HG03565 (cell line): Measurements from ENCODE around the gene HAUS6.
A peak's percentile ranks its signal among the peaks of the same experiment; 100 is the strongest.
"Not testable (repeated sequence)": the region's sequence is repeated elsewhere in the genome, so short reads cannot be mapped to it uniquely, and the experiment has no call there.

Source experiments
- ATAC-seq: cut with Tn5 transposase; IDR thresholded peaks from one replicate; pipeline ENCODE4 v1.9.1; 2021; ENCODE audit warnings: mild to moderate bottlenecking, moderate library complexity; ENCODE audit not compliant: unreplicated experiment

HAUS6 gene

GRCh38 chr9:19102631-19103345 lies at the start of gene HAUS6:
Gene HAUS6, minus strand, starts transcription at chr9:19102904. Its CDS starts 253 bp downstream, at chr9:19102651.
- peak; percentile 98 for ATAC-seq

GRCh38 chr9:19152160-19152498 lies 49.4 kb upstream of the HAUS6 start:
- ATAC-seq: not testable (repeated sequence)

GRCh38 chr9:19151425-19152159 lies 48.9 kb upstream of the HAUS6 start:
- ATAC-seq: no peak

GRCh38 chr9:19149230-19149629 lies 46.5 kb upstream of the HAUS6 start:
- no peak for ATAC-seq

GRCh38 chr9:19148187-19148586 lies 45.5 kb upstream of the HAUS6 start:
- no peak for ATAC-seq

- ATAC-seq: no peak
These were observed 43.8 kb upstream of the HAUS6 start for GRCh38 chr9:19146441-19147024.

- ATAC-seq: no peak
These were observed 43.2 kb upstream of the HAUS6 start for GRCh38 chr9:19145881-19146280.

GRCh38 chr9:19140259-19140658 lies 37.6 kb upstream of the HAUS6 start:
- ATAC-seq: no peak

GRCh38 chr9:19138084-19138483 lies 35.4 kb upstream of the HAUS6 start:
- no peak for ATAC-seq

- no peak for ATAC-seq
These were observed 34.6 kb upstream of the HAUS6 start for GRCh38 chr9:19137282-19137681.

- ATAC-seq: no peak
These were observed 33.4 kb upstream of the HAUS6 start for GRCh38 chr9:19136129-19136528.

GRCh38 chr9:19133549-19134345 lies 31.0 kb upstream of the HAUS6 start:
- ATAC-seq: peak; percentile 30

- ATAC-seq: no peak
These were observed 27.7 kb upstream of the HAUS6 start for GRCh38 chr9:19130436-19130835.

GRCh38 chr9:19127871-19128500 lies 25.3 kb upstream of the HAUS6 start:
- ATAC-seq: peak; percentile 3

GRCh38 chr9:19124430-19124793 lies 21.7 kb upstream of the HAUS6 start:
- ATAC-seq: no peak

- ATAC-seq: no peak
These were observed 19.9 kb upstream of the HAUS6 start for GRCh38 chr9:19122490-19123042.

- no peak for ATAC-seq
These were observed 18.2 kb upstream of the HAUS6 start for GRCh38 chr9:19120877-19121276.

GRCh38 chr9:19119801-19120440 lies 17.2 kb upstream of the HAUS6 start:
- no peak for ATAC-seq

GRCh38 chr9:19119246-19119645 lies 16.5 kb upstream of the HAUS6 start:
- ATAC-seq: no peak

GRCh38 chr9:19117039-19117716 lies 14.5 kb upstream of the HAUS6 start:
- ATAC-seq: no peak
